Endometrial microvascular endothelial cells (primary cell): ENCODE measurements around the gene MXRA7. TPM values are rescaled to one million over a fixed set of nuclear protein-coding genes. Genes with fewer than 3 reads are reported as not detected.
"Not testable (repeated sequence)": the region's sequence is repeated elsewhere in the genome, so short reads cannot be mapped to it uniquely, and the experiment has no call there.

Experiments used
- in situ Hi-C: cut with HindIII; loops from 2 replicates; pipeline ENCODE4 v1.10.0; 2017; ENCODE audit warnings: low sequenced_read_pairs, low pct_unique_long_range_greater_than_20kb; ENCODE audit errors: inconsistent ontology term
- total RNA-seq: library from RNA; depleted of rRNA; stranded (reverse); fragments of >200 nt; gene quantifications from one replicate; pipeline ENCODE4 v1.2.3, GENCODE V29; 2015; ENCODE audit errors: inconsistent ontology term

MXRA7 gene, protein sequence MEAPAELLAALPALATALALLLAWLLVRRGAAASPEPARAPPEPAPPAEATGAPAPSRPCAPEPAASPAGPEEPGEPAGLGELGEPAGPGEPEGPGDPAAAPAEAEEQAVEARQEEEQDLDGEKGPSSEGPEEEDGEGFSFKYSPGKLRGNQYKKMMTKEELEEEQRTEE
- total RNA-seq = 265 TPM

DNA sequence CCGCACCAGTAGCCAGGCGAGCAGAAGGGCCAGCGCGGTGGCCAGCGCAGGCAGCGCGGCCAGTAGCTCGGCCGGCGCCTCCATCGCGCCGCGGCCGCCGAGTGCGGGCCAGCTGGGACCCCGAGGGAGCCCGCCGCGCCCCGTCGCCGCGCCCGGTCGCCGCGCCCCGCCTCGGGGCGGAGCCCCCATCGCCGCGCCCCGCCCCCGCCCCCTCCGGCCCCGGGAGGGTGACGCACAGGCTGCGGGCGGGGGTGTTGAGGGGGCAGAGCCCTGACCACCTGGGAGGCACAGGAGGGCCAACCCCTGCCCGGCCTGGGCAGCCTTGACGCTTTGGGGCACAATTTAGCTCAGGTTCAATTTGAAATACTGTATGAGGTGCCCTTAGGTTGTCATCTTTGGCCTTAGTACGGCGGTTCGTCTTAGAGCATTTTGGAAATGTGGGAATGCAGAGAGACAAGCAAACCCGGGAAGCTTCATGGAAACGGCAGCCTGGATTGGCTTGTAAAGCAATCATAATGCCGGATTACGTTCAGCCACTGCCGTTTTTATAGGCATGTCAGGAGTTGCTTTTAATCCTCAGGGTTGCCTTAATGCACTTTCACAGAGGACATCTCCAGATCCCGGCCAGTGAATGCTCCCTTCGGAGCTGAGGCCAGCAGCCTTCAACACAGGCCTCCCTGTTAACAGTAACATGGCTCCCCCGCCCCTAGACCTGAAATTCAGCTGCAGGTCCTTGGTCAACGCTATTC, at the start of gene MXRA7:
Gene MXRA7, minus strand, starts transcription at position 103 of the 749 bp plus-strand sequence. Its CDS starts 19 bp downstream, at position 84.
- in situ Hi-C loops = no loop called here

DNA sequence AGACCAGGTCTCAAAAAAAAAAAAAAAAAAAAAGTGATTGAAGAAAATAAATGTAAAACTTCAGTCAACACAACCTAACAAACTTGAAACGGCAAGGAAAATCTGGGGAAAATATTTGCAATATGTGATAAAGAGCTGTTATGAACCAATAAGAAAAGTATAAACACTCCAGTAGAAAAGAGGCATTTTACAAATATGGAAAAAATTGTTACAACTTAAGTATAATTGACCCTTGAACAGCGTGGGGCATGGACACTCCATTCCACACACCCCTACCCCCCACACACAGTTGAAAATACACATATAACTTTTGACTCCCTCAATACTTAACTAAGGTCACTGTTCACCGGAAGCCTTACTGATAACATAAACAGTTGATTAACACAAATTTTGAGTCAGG, 47.8 kb upstream of the MXRA7 start:
- in situ Hi-C loops = no loop called here

DNA sequence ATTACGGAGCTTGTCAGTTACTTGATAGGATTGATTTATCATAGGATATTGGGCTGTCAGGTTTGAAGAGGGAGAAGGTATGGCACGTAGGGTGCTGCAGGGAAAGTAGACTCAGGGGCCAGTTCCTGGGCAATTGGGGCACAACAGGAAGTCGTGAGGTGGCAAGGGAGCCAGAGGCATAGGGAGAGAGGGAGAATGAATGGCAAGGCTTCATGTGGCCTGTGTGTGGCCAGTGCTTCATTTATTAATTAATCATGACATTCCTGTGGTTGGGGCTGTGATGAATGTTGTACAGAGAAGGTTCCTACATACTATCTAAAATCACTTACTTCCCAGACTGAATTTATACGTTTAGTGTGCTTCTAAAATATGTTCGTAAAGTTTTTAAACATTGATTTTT, 46.5 kb upstream of the MXRA7 start:
- in situ Hi-C loops = no loop called here

DNA sequence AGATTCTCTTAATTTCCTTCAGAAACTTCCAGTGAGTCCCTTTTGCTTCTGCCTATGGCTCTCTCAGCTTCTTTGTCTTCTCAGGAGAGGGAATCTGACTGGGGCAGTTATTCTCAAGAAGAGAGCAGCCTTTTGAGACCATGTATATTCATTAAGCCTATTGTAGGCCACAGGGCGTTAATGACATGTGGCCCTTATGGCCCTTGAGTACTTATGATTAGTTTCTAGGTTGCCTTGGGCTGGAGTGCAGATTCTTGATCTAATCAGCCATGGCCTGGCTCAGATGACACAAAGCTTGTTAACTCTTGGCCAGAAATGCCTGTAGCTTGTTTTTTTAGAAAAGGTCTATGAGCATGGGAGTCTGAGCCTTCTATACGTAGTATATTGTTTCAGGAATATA, 44.5 kb upstream of the MXRA7 start:
- in situ Hi-C loops = no loop called here

DNA sequence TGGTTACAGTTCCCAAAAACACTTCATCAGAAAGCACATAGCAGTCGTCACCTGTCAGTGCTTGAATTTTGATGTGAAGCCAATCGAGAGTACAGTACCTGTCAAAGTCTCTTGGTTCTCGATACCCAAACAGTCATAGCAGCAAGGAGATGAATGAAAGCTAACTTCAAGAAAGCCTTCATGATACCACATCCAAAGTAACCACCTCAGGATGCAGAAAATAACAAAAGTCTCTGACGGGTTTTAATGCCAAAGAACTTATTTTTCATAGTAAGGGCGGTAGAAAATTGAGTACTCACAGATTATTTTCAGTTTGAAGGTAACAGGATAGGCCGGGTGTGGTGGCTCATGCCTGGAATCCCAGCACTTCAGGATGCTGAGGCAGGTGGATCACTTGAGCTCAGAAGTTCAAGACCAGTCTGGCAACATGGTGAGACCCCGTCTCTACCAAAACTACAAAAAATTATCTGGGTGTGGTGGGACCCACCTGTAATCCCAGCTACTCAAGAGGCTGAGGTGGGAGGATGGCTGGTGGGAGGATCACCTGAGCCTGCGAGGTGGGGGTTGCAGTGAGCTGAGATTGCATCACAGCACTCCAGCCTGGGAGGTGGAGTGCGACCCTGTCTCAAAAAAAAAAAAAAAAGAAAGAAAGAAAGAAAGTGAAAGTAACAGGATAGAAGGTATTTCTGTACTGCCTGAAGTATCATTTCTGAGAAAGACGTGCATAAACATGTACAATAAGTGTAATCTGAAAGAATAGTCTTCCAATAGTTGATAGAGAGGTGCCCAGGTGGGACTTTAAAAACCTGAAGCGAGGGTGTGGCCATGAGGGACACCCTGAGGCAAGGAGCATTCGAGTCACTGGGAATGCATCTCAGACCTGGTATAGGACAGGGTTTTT, 42.5 kb upstream of the MXRA7 start:
- in situ Hi-C loops = no loop called here

DNA sequence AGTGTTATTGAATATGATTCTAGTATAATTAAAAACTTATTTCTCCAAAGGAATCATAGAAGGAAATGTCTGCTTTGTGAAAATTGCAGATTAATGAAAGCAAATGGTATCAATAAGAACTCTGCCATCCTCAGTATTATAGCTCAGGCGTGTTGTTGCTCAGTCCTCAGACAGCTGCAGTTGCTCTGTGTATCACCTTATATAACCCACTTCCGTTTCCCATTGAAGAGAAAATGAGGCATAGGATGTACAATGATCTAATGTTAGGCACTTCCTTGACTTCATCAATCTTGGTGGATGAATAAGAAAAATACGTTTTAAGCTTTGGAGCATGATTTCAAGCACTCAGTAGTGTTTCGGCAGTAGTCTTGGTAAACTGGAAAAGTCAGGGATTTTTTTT, 41.2 kb upstream of the MXRA7 start:
- in situ Hi-C loops = no loop called here

DNA sequence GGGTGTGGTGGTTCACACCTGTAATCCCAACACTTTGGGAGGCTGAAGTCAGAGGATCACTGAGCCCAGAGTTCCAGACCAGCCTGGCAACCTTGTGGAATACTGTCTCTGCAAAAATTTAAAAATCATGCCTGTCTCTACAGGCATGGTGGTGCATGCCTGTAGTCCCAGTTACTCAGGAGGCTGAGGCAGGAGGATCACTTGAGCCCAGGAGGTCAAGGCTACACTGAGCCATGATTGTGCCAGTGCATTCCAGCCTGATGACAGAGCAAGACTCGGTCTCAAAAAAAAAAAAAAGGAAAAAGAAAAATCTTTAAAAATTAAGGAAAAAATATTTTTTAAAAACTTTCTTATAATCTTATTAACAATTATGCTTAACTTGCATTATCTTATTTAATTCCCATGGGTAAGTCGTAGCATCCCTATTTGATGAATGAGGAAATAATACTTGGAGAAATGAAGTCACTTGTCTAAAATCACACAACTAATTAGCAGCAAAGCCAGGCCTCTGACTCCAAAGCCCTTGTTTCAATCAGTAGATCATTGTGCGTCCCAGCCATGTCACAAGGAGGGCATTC, 40.7 kb upstream of the MXRA7 start:
- in situ Hi-C loops = no loop called here

DNA sequence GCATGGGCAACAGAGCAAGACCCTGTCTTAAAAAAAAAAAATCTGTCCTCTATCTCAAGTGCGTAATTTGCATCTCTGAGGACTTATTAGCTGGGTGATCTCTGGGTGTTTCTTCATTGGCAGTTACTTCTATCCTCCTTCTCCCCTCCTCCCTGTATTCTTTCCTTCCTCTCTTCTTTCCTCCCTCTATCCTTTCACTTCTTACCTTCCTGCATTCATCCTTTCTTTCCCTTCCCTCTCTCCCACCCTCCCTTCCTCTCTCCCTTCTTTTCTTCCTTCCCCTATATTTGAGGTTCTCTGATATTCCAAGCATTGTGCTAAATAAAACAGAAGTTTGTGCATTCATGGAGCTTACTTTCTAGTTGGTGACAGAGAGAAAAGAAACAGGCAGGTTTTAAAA, 37.9 kb upstream of the MXRA7 start:
- in situ Hi-C loops = no loop called here

DNA sequence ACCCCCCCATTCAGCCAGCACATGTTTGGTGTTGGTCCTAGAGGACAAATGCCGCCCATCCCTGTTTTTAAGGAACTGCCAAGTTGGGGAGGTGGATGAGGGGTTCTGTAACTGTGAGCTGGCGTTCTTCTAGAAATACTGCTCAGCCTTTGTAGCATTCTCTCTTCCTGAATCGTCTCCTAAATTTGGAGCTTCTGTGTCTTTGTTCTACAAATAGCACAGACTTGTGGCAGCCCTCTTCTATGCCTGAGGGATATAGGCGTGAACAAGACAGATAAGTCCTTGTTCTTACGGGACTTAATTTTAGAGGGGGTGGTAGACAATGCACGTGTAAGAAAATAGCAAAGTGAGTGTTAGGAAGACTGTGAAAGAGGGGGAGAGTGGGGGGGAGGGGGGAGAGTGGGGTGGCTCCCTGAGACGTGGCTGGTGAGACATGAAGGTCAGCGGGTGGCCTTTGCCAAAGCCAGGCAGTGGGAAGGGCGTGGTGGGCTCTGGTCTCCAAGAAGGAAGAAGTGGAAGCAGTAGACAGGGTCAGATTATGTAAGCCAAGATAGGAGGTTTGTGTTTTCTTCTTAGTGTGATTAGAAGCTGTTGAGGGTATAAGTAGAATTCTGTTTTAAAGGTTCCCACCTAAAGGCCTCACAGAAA, 37.1 kb upstream of the MXRA7 start:
- in situ Hi-C loops = no loop called here

DNA sequence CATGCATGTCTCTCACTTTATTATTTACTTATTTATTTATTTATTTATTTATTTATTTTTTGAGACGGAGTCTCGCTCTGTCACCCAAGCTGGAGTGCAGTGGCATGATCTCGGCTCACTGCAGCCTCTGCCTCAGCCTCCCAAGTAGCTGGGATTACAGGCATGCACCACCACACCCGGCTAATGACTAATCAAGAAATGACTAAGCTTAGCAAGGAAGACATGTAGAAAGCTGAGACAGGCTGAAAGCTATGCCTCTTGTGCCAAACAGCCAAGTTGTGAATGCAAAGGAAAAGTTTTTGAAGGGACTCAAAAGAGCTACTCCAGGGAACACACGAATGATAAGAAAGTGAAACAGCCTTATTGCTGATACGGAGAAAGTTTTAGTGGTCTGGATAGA, 35.0 kb upstream of the MXRA7 start:
- in situ Hi-C loops = not testable (repeated sequence)

DNA sequence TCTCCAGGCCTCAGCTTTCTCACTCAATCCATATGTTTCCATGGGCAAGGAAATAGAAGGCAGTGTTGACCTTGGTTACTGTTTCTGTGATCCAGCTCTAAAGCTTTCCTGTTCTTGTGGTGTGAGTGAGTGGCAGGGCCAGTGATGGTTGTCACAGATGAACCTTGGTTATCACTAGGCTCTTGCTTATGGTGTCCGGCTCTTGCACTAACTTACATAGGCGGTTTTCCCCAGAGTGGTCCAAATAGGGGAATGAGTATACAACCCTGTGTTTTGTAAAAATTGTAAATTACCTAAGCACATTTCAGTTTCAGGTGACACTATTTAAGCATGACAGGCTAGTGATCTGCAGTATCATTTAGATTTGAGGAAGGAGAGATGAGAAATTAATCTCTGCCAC, 34.0 kb upstream of the MXRA7 start:
- in situ Hi-C loops = no loop called here

DNA sequence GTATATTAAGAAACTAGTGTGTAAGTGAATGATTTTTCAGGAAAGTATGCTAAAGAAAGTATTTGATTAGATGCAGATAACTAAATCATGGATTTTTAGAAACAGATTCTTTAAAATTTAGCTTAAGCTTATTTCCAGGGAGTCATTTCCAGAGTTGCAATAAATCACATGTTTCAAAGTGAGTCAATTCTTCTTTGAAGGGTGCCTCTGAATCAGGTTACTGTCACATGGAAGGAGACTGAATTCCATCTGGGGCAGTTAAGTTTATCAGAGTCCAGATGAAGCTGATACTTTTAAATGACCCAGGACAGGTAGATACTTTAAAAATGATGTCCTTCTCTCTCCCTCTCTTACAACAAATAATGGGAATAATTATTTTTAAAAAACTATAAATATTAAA, 32.2 kb upstream of the MXRA7 start:
- in situ Hi-C loops = no loop called here

DNA sequence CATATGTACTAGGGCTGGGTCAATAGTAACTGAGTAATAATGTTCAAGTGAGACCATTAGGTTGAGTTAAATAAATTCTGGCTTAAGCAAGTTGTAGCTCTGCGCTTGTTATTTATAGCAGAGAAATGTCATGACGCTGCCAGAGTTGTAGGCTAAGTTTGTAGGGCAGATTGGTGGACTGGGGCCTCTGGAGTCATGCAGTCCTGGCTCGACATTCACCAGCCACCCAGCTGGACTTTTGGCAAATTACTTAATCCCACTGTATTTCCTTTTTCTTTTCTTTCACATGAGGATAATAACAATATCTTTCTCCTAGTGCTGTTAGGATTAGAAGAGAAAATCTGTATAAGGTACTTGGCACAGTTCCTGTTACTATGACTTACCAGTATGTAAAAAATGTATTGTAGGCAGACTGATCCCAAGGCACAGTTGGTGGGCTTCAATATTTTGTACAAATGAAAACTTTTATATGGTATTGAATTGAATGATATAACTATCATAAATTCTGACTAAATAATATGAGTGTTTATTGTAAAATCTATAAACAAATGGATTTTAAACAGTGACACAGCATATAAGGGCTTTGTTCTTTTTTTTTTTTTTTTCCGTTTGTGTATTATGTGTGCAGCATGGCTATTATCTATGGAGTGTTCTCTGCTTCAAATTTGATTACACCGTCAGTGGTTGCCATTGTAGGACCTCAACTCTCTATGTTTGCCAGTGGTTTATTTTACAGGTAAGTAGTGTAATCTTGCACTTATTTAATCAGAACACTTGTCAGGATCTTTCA, 29.8 kb upstream of the MXRA7 start:
- in situ Hi-C loops = no loop called here

DNA sequence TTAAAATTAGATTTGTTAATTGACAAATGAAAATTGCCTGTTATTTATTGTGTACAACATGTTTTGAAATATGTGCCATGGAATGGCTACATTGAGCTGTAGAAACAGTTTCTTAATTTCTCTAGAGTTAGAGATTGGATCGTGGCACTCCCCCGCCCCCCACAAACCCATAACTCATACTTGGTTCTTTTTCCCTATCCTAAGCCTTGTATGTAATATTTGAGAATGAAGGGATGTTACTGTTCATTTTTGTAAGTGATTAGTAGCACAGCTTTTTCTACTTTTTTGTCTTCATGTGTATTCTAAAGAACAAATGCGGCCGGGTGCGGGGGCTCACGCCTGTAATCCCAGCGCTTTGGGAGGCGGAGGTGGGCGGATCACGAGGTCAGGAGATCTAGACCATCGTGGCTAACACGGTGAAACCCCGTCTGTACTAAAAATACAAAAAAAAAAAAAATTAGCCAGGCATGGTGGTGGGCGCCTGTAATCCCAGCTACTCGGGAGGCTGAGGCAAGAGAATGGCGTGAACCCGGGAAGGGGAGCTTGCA, 28.9 kb upstream of the MXRA7 start:
- in situ Hi-C loops = not testable (repeated sequence)

DNA sequence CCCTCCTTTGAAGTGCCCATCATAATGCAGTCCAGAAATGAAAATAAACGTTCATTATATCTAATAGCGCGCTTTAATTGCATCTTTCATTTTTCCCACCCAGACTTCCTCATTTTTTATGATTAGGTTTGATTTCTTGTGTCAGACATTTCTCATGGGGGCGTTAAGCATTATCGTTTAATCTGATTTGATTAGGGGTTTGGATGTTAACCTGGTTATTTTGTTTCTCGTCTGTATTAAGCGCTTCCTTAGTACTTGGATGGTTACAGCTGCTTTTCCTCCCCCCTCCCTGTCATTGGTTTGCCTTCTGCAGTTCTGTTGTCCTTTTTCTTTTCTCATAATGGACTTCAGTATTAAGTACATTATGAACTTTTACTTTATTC, 27.7 kb upstream of the MXRA7 start:
- in situ Hi-C loops = no loop called here

DNA sequence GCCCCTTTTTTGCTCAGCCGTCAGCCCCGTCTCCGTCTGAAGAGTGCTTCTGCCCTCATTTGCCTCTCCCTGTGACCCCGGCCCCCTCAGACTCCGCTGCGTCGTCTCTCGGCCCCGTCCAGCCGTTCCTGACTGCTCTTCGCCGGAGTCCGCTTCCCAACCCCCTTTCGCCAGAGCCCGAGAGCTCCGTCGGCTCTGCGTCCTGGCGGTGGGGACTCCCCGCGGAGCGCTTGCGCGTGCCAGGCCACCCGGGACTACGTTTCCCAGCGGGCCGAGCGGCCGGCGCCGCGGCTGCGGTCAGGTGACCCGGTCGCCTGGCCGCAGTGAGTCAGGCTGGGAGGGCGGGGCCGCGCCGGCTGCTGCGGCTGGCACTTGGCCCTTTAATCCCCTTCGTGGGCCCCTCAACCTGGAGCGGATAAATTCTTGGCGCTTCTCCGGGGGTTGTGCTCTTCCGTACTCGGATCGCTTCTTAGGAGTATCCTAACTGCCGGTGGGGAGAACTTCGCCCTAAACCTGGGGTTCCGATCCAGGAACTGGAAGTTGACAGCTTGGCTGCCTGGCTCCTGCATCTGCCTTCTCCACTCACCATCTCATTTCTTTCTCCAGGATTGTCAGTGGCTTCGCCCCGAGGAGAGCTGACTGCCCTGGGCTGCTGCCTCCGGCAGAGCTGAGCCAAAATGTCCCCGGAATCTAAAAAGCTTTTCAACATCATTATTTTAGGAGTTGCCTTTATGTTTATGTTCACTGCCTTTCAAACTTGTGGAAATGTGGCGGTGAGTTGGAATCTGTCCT, 27.1 kb upstream of the MXRA7 start, which contains the start of gene MFSD11:
Gene MFSD11, plus strand, starts transcription at position 444 of the 792 bp plus-strand sequence. Its CDS starts 234 bp downstream, at position 678.
- in situ Hi-C loops = no loop called here

DNA sequence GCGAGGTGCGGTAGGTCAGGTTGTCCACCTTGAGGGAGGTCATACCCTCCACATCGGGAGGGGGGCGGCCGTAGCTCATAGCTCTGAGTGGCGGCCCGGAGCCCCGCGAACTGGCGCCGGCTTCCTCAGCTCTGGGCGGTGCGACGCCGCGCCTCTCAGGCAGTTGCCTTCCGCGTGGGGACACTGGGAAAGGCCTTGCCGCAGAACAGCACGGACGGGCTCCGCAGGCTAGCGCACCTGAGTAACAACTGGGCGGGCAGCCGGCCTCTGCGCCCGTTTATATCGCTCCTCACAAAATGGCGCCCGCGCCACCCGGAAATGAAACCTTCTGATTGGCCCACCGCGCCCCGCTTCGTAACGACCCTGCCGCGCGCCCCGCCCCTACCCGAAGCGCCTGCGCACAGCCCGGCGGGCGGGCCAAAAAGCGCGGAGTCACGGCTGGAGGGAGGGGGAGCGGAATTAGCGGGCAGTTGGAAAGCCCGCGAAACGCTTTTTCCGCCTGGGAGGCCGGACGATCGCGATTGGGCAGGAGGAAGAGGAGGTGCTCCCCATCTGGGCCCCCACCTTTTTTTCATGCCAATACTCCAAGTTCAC, 26.4 kb upstream of the MXRA7 start, which contains the start of gene SRSF2:
Gene SRSF2, minus strand, starts transcription at position 250 of the 594 bp plus-strand sequence. Its CDS starts 171 bp downstream, at position 79.
- in situ Hi-C loops = no loop called here
